Measurements from ENCODE around the gene CARD19.
"Not testable (repeated sequence)": the region's sequence is repeated elsewhere in the genome, so short reads cannot be mapped to it uniquely, and the experiment has no call there.

The CARD19 gene

DNA sequence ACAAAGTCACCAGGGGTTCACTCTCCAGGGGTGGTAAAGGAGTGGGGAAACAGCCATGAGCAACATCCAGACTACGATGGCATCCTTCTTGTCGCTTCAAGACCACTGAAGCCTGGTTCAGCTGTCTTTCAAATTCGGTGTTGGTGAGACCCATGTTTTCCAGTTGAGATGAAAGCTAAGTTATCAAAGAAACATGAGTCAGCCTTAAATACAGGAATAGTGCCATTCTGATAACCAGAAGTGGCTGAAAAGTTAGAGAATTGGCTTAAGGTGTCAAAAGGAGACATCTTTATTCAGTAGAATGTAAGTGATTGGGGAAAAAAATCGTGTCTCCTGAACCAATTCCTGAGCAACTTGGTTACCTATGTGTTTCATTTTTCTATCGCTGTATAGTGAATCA, 7.0 kb upstream of the CARD19 start:
- no peak for DNase-seq

DNA sequence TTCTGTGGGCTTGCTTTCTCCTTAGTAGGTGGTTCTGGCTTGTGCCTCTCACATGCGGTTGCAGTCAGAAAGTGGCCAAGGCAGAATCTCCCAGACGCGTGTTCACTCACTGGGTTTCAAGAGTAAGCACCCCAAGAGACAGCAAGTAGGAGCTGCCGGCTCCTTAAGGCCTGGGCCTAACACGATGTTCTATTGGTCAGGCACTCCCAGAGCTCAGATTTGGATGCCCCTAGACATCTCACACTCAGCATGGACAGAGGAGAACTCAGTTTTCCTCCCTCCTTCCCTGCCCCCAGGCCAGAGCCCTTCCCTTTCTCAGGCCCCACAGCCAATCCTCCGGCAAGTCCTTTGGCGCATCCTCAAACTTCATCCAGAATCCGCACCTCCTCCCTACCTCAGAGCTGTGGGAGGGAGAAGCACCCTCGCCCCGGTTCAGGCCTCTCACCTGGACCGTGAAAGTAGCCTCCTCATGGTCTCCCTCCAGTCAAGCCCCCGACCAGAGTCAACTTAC, 6.5 kb upstream of the CARD19 start:
- no peak for DNase-seq

DNA sequence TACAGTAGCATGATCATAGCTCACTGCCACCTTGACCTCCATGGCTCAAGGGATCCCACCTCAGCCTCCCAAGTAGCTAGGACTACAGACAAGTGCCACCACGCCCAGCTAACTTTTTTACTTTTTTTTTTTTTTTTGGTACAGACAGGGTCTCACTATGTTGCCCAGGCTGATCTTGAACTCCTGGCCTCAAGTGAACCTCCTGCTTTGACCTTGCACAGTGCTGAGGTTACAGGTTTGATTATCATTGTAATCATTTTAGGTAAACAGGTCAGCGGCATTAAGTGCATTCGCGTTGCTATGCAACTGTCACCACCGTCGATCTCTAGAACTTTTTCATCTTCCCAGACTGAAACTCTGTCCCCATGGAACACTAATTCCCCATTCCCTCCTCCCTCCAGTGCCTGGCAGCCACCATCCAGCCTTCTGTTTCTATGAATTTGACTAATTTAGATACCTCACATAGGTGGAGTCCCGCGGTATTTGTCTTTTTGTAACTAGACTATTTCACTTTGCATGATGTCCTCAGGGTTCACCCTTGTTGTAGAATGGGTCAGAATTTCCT, 5.8 kb upstream of the CARD19 start:
- no peak for DNase-seq

DNA sequence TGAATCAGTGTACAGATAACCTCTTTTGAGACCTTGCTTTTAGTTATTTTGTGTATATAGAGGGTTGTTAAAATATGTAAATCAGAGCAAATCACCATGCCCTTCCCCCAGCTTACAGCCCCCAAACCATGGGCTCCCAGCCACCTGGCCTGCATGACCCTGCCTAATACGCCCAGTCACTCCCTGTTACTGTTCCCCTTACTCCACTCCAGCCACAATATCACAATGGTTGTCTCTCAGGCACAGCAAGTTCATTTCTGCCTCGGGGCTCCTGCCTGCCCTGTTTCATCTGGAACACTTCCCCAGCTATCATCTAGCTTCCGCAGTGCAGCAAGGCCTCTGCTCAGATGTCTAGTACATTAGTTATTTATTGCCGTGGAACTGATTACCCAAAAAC, 5.0 kb upstream of the CARD19 start:
- no peak for DNase-seq

DNA sequence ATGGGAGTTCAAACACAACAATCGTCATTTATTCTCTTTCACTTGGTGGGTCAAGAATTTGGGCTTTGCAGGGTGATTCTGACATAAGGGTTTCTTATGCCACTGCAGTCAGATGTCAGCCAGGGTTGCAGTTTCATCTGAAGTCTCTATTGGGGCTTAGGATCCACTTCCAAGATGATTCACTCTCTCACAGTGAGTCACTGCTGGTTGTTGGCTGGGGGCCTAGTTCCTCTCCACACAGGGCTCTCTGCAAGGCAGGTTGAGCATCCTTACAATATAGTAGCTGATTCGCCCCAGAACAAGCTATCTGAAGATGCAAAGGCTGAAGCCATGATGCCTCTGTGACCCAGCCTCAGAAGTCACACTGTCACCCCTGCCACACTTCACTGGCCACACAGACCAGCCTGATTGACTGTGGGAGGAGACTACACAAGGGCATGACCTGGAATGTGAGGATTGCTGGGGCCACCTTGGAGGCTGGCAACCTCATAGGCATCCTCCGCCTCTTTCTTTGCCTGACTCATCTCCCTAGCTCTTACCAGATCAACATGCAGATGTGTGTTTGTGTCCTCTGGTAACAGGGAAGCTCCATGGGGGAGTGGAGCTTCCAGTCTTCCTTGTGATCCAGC, 4.5 kb upstream of the CARD19 start:
- peak in 1 of 4 experiments; percentile 31 for DNase-seq

DNA sequence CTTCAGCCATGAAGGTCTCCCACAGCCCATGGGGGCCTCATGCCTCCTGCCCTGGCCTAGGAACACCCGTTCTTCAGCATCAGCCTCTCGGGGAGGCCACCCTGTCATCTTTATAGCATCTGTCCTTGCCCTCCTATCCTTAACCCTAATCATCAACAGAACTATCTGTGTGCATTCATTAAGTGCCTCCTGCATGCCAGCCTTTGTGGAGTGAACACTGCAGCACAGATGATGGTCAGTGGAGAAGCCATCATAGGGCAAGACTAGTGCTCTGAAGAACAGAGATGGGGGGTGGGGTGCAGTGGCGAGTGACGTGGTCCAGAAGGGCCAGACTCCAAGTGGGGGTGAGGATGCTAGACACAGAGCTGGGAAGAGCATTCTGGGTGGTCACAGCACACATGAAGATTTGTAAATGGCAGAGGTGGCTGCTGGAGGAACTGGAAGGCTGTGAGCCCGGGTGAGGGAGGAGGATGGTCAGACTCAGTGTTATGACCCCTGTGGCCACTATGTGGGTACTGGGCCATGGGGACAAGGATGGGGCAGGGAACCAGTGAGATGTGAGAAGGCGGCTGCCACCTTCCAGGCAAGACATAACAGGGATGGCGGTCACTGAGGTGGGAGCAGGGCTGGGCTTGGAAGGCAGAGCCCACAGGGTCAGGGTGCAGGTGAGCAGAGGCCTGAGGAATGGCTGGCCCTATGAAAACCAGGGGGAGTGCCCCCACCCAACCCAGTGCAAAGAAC, 3.6 kb upstream of the CARD19 start:
- no peak for DNase-seq

DNA sequence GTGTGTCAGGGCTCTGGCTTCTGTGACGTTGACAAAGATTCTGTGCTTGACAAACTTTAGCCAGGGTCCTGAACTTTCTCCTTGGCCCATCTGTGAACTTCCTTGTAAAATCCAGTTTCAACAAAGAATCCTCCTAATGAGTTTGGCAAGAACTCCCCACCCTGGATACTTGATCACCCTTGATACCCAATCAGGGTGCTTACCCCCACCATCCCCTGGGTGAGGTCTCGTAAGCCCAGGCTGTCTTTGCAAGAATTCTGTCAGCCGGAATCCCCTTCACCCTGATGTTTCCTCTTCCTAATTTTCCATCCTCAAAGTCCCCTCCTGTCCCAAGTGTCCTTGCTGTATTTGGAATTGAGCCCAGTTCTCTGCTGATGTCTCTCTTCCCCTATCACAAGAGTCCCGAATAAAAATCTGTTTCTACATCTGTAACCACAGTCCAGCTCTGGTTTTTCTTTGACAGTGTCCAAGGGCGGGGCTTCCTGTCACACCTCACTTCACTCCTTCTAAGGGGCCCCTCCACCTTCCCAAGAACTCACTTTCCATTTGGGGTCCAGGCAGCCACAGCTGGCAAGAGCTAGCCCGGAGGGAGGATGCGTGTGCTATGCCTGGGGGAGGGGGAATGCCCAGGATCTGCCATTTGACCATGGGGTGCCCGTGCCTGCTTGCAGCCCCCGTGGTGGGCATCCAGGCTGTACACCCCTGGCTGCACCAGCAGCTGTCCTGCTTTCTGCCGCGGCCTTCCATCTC, 2.7 kb upstream of the CARD19 start:
- no peak for DNase-seq

DNA sequence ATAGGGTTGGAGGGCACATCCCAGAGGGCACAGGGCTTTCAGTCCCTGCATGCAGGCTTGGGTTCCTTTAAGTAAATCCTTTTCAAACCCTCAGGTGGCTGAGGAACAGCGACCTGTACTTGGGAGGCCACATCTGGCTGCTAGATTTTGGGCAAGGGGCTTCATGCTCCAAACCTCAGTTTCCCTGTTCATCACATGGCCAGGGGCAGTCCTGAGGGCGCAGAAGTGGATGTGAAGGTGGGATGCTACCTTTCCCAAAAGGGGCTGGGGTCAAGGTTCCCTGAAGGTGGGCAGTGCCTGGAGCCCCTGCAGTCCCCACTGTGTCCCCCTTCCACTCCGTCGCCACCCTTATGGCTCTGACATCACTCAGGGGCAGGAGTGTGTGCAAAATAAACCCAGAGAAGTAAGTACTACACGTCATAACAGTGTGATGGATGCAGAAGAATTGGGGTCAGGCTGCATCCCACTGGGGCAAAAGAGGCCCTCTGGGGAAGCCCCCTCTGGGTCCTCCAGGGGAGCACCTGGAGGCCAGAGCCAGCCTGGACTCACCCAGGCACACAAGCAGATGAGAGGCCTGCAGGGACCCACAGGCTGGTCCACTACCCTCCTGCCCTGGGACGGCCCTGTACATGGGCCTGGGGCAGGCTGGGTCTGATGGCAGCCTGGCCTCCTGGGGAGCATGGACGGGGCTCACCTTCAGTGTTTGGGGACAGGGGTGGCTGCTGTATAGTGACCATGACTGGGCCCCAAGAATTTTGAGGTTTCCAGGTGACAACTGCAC, 1.9 kb upstream of the CARD19 start:
- DNase-seq: no peak

DNA sequence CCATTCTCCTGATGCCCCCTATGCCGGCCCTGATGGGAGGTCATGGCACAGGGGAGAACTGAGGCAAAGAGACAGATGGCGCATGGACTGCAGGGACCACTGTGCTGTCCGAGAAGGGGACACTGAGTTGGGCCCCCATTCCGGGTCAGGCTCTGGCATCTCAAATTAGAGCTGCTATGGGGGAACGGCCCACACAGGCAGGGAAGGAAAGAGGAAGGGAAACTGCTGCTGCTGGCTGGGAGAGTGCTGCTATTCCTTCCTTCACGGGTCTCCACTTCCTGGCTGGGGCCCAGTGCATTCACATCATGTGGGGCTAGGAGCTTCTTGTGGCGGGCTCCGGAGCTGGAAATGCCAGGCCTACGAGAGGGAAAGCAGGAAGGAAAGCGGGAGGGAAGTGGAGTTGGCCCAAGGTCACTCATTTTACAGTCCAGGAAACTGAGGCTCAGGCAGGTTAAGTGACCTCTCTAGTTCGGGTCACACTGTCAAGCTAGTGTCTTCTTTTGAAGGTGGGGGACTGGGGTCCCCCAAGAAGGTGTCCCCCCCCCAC, 1.3 kb upstream of the CARD19 start:
- DNase-seq: no peak

DNA sequence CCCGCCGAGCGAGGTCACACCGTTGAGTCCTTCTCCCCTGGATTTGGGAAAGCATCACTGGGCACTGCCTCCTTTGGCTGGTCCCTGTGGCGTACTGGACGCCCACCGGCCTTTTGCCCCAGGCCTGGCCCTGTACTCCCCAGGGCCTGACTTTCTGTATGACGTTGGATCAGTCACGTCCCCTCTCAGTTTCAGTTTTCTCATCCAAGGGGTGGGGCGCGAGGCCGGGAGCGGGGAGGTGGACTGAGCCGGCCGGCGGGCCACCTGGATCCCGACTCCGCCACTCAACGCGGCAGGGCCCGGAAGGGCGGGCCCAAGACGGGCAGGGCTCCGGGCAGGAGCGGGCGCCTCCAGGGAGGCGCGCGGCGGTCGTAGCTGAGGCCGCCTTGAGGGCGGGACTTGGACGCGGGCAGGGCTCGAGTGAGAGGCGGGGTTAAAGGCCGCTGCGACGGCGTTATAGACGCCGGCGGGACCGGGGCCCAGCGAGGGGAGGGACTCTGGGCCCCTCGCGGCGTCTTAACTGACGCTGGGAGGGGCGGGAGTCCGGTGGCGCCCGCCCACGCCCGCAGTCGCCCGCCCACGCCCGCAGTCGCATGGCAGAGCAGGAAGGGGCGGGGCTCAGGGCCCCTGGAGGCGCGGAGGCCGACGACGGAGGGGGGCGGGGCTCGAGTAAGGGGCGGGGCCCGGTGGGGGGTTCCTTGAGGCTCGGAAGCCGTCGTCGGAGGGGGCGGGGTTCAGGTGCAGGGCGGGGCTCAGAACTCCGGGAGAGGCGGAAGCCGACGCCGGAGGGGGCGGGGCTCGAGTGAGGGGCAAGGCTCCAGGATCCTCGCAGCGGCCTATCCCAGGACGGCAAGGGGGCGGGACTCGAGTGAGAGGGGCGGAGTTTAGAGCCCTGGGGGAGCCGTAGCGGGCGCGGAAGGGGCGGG, 549 bp upstream of the CARD19 start:
- peak; percentile 99 to 100 (median 100) for DNase-seq

DNA sequence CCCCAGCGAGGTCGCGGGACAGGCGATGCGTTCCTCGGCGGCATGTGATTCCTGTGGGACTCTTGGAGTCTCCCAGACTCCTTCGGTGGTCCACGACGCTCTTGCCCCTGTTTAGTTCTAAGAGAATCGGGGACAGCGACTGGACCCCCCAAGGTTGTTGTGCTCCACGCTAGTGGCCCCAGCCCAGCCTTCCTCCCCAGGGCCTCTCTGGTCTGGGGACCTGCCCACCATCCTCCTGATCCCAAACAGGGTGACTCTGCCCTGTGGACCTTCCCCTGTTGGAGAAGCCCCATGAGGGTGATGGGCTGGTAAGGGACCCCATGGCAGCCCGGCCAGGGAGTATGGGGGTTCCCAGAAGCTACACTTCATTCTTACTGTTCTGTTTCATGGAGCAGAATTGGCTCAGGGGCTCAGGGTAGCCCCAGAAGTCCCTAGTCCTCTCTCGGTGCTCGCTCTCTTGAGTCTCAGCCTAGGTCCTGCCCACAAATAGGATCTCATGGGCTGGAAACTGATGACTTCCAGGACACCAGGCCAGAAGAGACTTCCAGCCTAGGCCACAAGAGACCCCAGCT, 880 bp downstream of the CARD19 start:
- no peak for DNase-seq

DNA sequence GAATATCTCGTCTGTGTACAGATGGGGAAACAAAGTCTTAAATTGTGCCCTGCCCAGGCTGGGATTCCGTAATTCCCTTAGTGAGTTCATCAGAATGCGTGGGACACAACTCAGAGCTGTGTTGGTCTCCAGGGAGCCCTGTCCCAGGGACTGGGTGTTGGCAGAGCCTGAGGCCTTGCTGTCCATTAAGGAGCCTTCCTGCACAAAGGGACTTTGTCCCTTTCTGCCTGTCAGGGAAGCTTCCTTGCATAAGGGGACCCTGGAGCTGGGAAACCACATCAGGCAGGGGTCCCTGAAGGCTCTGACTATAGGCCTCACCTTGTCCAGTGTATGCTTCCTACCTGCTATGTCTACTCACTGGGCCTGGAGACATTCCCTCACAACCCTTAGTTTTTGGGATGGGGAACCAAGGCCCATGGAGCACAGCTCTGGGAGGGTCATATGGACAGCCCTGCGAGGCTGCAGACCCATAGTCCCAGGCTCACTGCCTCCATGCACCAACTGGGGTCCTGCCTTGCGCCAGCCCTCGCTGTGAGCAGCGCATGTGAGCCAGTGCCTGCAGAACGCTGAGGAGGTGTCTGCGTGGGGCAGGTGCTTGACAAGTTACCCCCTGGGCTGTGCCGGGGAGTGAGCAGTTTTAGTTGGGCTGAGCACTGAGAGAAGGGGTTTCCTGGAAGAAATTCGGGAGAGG, 1.6 kb downstream of the CARD19 start:
- peak in 1 of 4 experiments; percentile 17 for DNase-seq

DNA sequence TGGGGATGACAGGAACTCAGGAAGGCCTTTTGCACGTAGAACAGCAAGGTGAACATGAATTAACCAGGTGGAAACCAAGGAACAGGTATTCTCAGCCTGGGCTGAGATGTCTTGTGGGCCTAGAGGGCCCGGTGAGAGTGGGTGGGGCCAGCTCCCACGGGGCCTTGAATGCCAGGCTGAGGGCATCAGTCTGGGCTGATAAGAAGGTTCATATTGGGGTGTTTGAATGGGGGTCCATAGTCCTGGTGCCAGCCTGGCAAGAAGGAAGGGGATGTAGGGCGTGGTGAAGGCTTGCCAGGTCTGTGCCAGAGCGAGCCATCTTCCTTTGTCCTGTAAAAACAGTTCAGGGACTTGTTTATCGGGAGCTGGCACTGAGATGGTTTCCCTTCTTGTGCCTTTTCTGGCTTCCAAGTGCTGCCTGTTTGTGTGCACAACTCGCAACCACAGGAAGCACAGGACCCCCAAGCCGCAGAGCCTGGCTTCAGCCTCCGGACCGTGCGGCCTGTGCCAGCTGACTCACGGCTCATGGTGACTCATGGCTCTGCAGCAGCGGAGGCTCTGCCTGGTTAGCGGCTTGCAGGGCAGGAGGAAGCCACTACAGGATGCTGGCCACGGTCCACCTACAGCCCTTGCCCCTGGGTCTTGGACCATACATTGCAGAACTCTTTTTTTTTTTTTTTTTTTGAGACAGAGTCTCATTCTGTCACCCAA, 2.4 kb downstream of the CARD19 start:
- DNase-seq: peak in 2 of 4 experiments; percentile 17 to 29

DNA sequence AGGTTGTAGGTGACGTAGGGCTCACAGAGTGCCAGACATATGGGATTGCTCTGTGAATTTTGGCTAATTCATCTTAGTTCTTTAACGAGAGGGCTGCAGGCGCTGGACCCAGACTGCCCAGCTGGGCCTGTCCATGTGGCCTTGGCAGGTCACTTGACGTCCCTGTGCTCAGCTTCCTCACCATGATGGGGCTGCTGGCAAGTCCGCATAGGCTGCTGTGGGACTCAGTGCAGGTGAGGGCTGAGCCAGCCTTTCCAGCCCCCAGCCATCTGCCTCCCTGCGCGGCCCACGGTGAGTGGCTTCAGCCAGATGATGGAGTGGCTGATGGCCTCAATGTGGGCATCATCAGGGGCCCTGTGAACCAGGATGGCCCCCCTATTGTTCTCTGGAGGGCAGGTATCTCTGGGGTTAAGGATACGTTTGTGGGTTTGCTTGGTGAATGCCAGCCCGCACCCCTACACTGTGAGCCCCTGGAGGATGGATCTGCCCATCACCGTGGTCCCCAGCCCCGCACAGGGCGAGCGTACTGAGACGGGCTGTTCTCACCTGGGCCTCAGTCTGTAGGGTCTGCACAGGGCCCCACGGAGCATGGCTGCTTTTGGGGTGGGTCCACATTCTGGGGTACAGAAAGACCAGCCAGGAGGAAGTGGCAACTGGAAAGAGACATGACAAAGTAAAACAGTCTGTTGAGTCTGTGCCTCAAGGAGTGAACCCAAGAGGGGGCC, 3.7 kb downstream of the CARD19 start:
- DNase-seq: no peak

DNA sequence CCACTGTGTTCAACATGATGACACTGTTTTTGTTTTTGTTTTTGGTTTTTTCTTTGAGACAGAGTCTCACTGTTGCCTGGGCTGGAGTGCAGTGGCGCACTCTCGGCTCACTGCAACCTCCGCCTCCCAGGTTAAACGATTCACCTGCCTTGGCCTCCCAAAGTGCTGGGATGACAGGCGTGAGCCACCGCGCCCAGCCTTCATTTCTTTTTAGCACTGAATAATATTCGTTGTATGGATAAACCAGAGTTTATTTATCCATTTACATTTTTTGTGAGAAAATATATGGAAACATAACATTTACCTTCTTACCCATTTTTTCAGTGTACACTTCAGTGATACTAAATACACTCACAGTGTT, 4.2 kb downstream of the CARD19 start:
- DNase-seq: no peak

DNA sequence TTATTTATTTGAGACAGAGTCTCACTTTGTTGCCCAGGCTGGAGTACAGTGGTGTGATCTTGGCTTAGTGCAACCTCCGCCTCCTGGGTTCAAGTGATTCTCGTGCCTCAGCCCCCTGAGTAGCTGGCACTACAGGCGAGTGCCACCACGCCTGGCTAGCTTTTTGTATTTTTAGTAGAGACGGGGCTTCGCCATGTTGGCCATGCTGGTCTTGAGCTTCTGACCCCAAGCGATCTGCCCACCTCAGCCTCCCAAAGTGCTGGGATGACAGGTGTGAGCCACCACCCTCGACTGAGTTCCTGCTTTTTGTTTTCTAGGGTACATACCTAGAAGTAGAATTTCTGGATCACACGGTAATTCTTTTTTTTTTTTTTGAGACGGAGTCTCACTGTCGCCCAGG, 5.1 kb downstream of the CARD19 start:
- not testable (repeated sequence) for DNase-seq

DNA sequence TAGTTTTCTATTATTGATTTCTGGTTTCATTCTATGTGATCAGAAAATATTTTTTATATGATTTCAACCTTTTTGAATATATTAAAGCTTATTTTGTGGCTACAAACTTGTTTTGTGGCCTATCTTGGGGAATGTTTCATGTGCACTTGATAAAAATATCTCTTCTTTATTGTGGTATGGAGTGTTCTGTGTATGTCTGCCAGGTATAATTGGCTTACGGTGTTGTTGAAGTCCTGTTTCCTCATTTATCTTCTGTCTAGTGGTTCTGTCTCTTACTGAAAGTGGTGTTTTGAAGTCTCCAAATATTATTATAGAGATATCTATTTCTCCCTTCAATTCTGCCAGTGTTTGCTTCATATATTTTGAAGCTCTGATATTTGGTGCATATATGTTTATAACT, 9.6 kb downstream of the CARD19 start:
- no peak for DNase-seq

DNA sequence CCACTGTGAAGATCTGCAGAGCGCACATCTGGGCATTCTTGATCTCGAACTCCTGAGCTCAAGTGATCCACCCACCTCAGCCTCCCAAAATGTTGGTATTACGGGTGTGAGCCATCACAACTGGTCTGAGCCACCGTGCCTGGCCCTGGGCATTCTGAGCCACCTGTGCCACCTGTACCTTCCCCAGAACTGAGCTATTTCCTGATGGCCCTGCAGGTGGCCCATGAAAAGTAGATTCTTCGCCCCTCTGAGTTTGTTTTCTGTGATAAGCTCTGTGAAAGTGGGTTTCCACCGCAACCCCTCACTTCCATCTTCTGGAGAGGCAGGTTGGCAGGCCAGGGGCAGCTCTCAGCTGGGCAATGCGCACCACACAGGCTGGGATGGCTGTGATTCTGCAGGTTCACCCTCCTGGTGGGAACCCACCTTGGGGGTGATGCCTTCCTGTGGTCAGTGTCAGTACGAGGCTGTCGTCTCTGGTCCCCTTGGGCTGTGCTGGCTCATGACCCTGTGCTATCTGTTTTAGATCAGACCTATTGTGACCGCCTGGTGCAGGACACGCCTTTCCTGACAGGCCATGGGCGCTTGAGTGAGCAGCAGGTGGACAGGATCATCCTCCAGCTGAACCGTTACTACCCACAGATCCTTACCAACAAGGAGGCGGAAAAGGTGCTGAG, 11.3 kb downstream of the CARD19 start:
- DNase-seq: no peak

All from activated naive CD4-positive, alpha-beta T cell (primary cell).